Upper lobe of left lung (tissue), 6 donors: Measurements from ENCODE around the gene CHCHD6. TPM values are rescaled to one million over a fixed set of nuclear protein-coding genes. Genes with fewer than 3 reads are reported as not detected.

ENCODE experiments used
- ATAC-seq, 2 donors: fragments of 200-7000 bp; cut with Tn5 transposase; one replicate each; pipeline ENCODE4 v1.9.1; 2022; ENCODE audit warnings: mild to moderate bottlenecking in 2 of 2, moderate library complexity in 2 of 2; ENCODE audit not compliant: low FRiP score in 2 of 2
- DNase-seq, 2 donors: peaks; one replicate each; pipeline ENCODE4 v3.0.0-alpha.2; 2019 to 2020
- H3K27ac ChIP-seq, 4 donors: fragments of 200-600 bp; sonication (generic); one replicate each; pipeline ENCODE4 v1.5.1; 2016 to 2019
- H3K27me3 ChIP-seq, 4 donors: fragments of 200-600 bp; sonication (generic); one replicate each; pipeline ENCODE4 v1.5.1; 2017 to 2019
- H3K36me3 ChIP-seq, 4 donors: fragments of 200-600 bp; sonication (generic); one replicate each; pipeline ENCODE4 v1.5.1; 2016 to 2019
- H3K4me1 ChIP-seq, 4 donors: fragments of 200-600 bp; sonication (generic); one replicate each; pipeline ENCODE4 v1.5.1; 2018 to 2019
- H3K4me3 ChIP-seq, 4 donors: fragments of 200-600 bp; sonication (generic); one replicate each; pipeline ENCODE4 v1.5.1; 2017 to 2019; ENCODE audit warnings: mild to moderate bottlenecking in 2 of 4, moderate library complexity in 1 of 4
- H3K9me3 ChIP-seq, 4 donors: fragments of 200-600 bp; sonication (generic); one replicate each; pipeline ENCODE4 v1.5.1; 2018 to 2019
- CTCF ChIP-seq, 6 experiments: fragments of 450-650 bp in 4 of 6; fragments of 200-600 bp in 2 of 6; sonication (generic) in 2 of 6; IDR thresholded peaks; one replicate each; pipeline ENCODE4 v1.5.1; 2016 to 2019; ENCODE audit warnings: antibody characterized with exemption in 6 of 6
- EP300 ChIP-seq, 4 donors: sonication (generic); formaldehyde crosslinking; IDR thresholded peaks; one replicate each; pipeline ENCODE4 v1.5.1; 2017; ENCODE audit warnings: antibody characterized with exemption in 4 of 4, control low read depth in 2 of 4
- POLR2A ChIP-seq, 4 donors: fragments of 450-650 bp; IDR thresholded peaks; one replicate each; pipeline ENCODE4 v1.5.1; 2016 to 2017; ENCODE audit warnings: antibody characterized with exemption in 4 of 4, mild to moderate bottlenecking in 2 of 4
- POLR2AphosphoS5 ChIP-seq, 2 donors: sonication (generic); formaldehyde crosslinking; IDR thresholded peaks; one replicate each; pipeline ENCODE4 v1.5.1; 2017; ENCODE audit warnings: antibody characterized with exemption in 2 of 2
- WGBS, 2 donors: methylation state at CpG; one replicate each; pipeline ENCODE4 v1.1.5; 2017 to 2018; 5-methylcytosine and 5-hydroxymethylcytosine counted together
- total RNA-seq, 6 donors: library from RNA; depleted of rRNA in 4 of 6; stranded (reverse); fragments of >200 nt in 4 of 6; gene quantifications; one replicate each; pipeline versions ENCODE4 v1.1.0 to v1.2.1, GENCODE V29; 2016 to 2021
- donor health status: DM: no; HTN: no; CAD: no; lungs with moderate emphysema.
- donor health status: DM: no; HTN: yes; CAD: no; lungs with severe emphysema.

Gene CHCHD6
- total RNA-seq, 6 donors from 2014 or later = 16.6 to 35.6 (median 21.8) TPM

DNA sequence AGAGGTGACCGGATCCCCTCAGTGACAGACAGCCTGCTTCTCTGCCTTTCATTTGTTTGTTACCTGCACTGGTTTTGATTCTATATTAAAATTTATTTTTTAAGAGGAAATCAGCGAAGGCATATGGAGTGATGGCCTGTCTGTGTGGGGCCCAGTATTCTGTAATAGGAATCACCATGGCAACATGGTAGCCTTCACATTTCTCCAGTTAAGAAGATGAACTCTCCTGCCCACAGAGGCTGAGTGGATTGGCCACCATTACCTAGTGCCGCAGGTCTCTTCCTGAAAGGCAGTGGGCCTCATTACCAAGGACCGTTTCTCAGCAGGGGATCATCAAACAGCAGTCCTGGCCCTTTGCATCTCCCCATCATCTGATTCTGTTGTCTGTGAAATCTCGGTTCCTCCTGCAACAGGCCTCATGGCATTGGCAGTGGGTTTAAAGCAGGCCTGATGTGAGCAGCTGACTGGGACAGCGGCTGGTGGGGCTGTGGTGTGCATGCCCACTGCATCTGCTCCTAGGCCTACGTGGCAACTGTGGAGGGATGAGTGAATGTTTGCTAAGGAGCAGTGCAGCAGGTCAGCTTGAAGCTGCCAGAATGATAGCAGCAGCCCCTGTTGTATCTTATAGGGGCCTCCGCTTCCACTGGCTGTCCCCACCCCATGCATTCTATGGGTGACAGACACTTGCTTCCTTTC, 114.5 kb downstream of the CHCHD6 start:
- no peaks in the 10 kb centered on the region for H3K36me3 ChIP-seq
- no peak overlapping the region for H3K4me3 ChIP-seq
- no peaks in the 10 kb centered on the region for H3K9me3 ChIP-seq
- no peak overlapping the region for H3K27ac ChIP-seq
- H3K27me3 ChIP-seq = no peaks in the 10 kb centered on the region
- WGBS, 2 donors = 97 to 99% methylated on average over 7 to 8 of the region's 8 CpGs
- no peak for TF ChIP-seq EP300 (IDR thresholded peaks at IDR 0.05)
- TF ChIP-seq POLR2AphosphoS5 (IDR thresholded peaks at IDR 0.05) = no peak
- TF ChIP-seq CTCF (IDR thresholded peaks at IDR 0.05) = no peak
- TF ChIP-seq POLR2A (IDR thresholded peaks at IDR 0.05) = no peak
- peaks cover 6 to 9% (median 8%) of the 10 kb centered on the region in 4 donors for H3K4me1 ChIP-seq
- ATAC-seq = no peak
- DNase-seq = no peak

DNA sequence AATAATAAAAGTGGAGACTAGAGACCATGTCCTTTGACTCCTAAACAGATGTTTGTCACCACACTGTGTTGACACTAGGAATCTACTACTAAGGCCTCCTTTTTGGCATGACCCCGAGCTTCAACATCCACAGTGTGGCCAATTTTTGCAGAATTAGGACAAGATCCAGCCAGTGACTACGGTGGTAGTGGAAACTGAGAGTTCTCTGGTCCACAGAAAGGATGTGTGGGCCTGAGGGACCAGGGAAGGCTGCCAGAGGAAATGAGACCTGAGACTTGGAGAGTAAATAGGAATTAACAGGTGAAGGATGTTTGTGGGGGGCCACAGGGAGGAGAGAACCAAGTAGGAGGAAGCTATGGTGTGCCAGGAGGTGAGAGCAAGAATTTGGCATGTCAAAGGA, 122.7 kb downstream of the CHCHD6 start:
- TF ChIP-seq EP300 (IDR thresholded peaks at IDR 0.05) (no peak), CTCF (IDR thresholded peaks at IDR 0.05) (no peak), POLR2AphosphoS5 (IDR thresholded peaks at IDR 0.05) (no peak), POLR2A (IDR thresholded peaks at IDR 0.05) (no peak)
- Histone ChIP-seq H3K27ac (no peak overlapping the region), H3K27me3 (no peaks in the 10 kb centered on the region), H3K4me1 (no peaks in the 10 kb centered on the region), H3K9me3 (no peaks in the 10 kb centered on the region), H3K4me3 (no peak overlapping the region), H3K36me3 (no peaks in the 10 kb centered on the region)
- WGBS, 2 donors = 79 to 84% methylated on average over 2 of the region's 2 CpGs
- no peak for ATAC-seq
- DNase-seq = no peak

DNA sequence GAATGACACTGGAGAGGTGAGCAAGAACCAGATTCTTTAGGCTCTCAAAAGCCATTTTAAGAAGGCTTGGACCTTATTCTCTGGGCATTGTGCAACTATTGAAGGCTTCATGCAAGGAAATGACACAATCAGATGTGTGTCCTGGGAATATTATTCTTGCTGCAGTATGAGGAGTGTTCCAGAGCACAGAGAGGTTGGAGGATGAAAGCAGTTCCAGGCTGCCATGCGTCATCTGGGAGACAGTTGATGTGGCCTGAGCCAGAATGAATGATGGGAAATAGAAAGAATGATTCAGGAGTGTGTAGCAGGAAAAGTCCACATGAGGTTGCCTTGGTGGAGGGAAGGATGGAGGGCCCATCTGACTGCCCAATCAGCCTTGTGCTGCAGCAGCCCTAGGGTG, 123.1 kb downstream of the CHCHD6 start:
- no peak overlapping the region for H3K27ac ChIP-seq
- TF ChIP-seq POLR2AphosphoS5 (IDR thresholded peaks at IDR 0.05) (no peak), CTCF (IDR thresholded peaks at IDR 0.05) (no peak), EP300 (IDR thresholded peaks at IDR 0.05) (no peak), POLR2A (IDR thresholded peaks at IDR 0.05) (no peak)
- no peaks in the 10 kb centered on the region for H3K9me3 ChIP-seq
- H3K36me3 ChIP-seq = no peaks in the 10 kb centered on the region
- ATAC-seq (peak; percentile 24 to 93), DNase-seq (no peak)
- H3K4me3 ChIP-seq = no peak overlapping the region
- no peaks in the 10 kb centered on the region for H3K27me3 ChIP-seq
- WGBS, 2 donors = 100% methylated on average over 1 of the region's 1 CpG
- no peaks in the 10 kb centered on the region for H3K4me1 ChIP-seq

- ATAC-seq (peak in 1 of 2 donors; percentile 64), DNase-seq (no peak)
- no peak overlapping the region for H3K4me3 ChIP-seq
- H3K4me1 ChIP-seq = no peaks in the 10 kb centered on the region
- H3K36me3 ChIP-seq = no peaks in the 10 kb centered on the region
- WGBS, 2 donors = 80 to 97% methylated on average over 3 to 5 of the region's 5 CpGs
- TF ChIP-seq POLR2AphosphoS5 (IDR thresholded peaks at IDR 0.05) (no peak), POLR2A (IDR thresholded peaks at IDR 0.05) (no peak), EP300 (IDR thresholded peaks at IDR 0.05) (no peak), CTCF (IDR thresholded peaks at IDR 0.05) (no peak)
- H3K27me3 ChIP-seq = no peaks in the 10 kb centered on the region
- no peak overlapping the region for H3K27ac ChIP-seq
- H3K9me3 ChIP-seq = no peaks in the 10 kb centered on the region
Measured at GRCh38 chr3:126828306-126828705, 124.3 kb downstream of the CHCHD6 start.

- Histone ChIP-seq H3K9me3 (no peaks in the 10 kb centered on the region), H3K4me3 (no peak overlapping the region), H3K4me1 (no peaks in the 10 kb centered on the region), H3K27ac (no peak overlapping the region), H3K36me3 (no peaks in the 10 kb centered on the region), H3K27me3 (no peaks in the 10 kb centered on the region)
- no peak for TF ChIP-seq EP300 (IDR thresholded peaks at IDR 0.05)
- no peak for TF ChIP-seq POLR2AphosphoS5 (IDR thresholded peaks at IDR 0.05)
- TF ChIP-seq POLR2A (IDR thresholded peaks at IDR 0.05) = no peak
- TF ChIP-seq CTCF (IDR thresholded peaks at IDR 0.05) = no peak
- no peak for ATAC-seq
- WGBS, 2 donors = 43 to 96% methylated on average over 1 to 5 of the region's 5 CpGs
- DNase-seq = no peak
Measured at GRCh38 chr3:126832933-126833332, 128.9 kb downstream of the CHCHD6 start.
